Activated CD8-positive, alpha-beta T cell treated with anti-CD3 and anti-CD28 coated beads, Interleukin-2, amount 10 ng/mL, durations not matched to agents 7 days and 5 days (primary cell): Measurements from ENCODE around the gene SDCCAG8. TPM values are rescaled to one million over a fixed set of nuclear protein-coding genes. Genes with fewer than 3 reads are reported as not detected.
A peak's percentile ranks its signal among the peaks of the same experiment; 100 is the strongest.

Source experiments
- ATAC-seq: fragments of 150-1000 bp; cut with Tn5 transposase; one replicate; pipeline ENCODE4 v1.10.0; 2021; ENCODE audit warnings: moderate library complexity
- CTCF ChIA-PET: fragments of 350-600 bp; sonication (Branson Sonifier 250); formaldehyde crosslinking; loops from one replicate; lab custom pipeline; 2021; ENCODE audit warnings: antibody characterized with exemption; lab: Charles Lee
- POLR2A ChIA-PET: fragments of 350-600 bp; sonication (Branson Sonifier 250); formaldehyde crosslinking; loops from one replicate; lab custom pipeline; 2021; ENCODE audit warnings: antibody characterized with exemption; lab: Charles Lee
- DNase-seq: peaks from one replicate; pipeline ENCODE4 v3.0.0-alpha.2; 2020
- H3K27ac Mint-ChIP-seq: one replicate; pipeline ENCODE4 v1.8.0; 2021; ENCODE audit warnings: mild to moderate bottlenecking, mixed read lengths
- H3K27me3 Mint-ChIP-seq: one replicate; pipeline ENCODE4 v1.8.0; 2021; ENCODE audit warnings: low read depth, mixed read lengths
- H3K36me3 Mint-ChIP-seq: one replicate; pipeline ENCODE4 v1.8.0; 2021; ENCODE audit warnings: low read depth, mixed read lengths
- H3K4me1 Mint-ChIP-seq: one replicate; pipeline ENCODE4 v1.8.0; 2021; ENCODE audit warnings: low read depth, mixed read lengths
- H3K4me3 Mint-ChIP-seq: one replicate; pipeline ENCODE4 v1.8.0; 2021; ENCODE audit warnings: mild to moderate bottlenecking, mixed read lengths
- H3K9me3 Mint-ChIP-seq: one replicate; pipeline ENCODE4 v1.8.0; 2022; ENCODE audit warnings: mixed read lengths; ENCODE audit not compliant: insufficient read depth
- total RNA-seq, 2 experiments: library from RNA; stranded (reverse); gene quantifications; one replicate each; pipeline ENCODE4 v1.2.3, GENCODE V29; 2021

SDCCAG8 gene
- total RNA-seq, 2 experiments from 2014 or later, result 16.6 to 20.0 TPM

- ATAC-seq (no peak), DNase-seq (no peak)
- Mint-ChIP-seq H3K27ac (no peak overlapping the region), H3K9me3 (peaks cover 17% of the 10 kb centered on the region), H3K36me3 (peaks cover 14% of the 10 kb centered on the region), H3K4me1 (no peaks in the 10 kb centered on the region), H3K4me3 (no peak overlapping the region), H3K27me3 (no peaks in the 10 kb centered on the region)
- POLR2A ChIA-PET, result no interaction called here
- CTCF ChIA-PET, result no interaction called here
Observed at GRCh38 chr1:243374412-243374811, 118.6 kb downstream of the SDCCAG8 start.

GRCh38 chr1:243375596-243375995 is 119.8 kb downstream of the SDCCAG8 start:
- H3K4me1 Mint-ChIP-seq, result no peaks in the 10 kb centered on the region
- H3K9me3 Mint-ChIP-seq, result peaks cover 17% of the 10 kb centered on the region
- H3K27ac Mint-ChIP-seq, result no peak overlapping the region
- DNase-seq, result no peak
- H3K27me3 Mint-ChIP-seq, result no peaks in the 10 kb centered on the region
- no peak overlapping the region for H3K4me3 Mint-ChIP-seq
- peaks cover 13% of the 10 kb centered on the region for H3K36me3 Mint-ChIP-seq
- POLR2A ChIA-PET, result no interaction called here
- no peak for ATAC-seq
- CTCF ChIA-PET, result no interaction called here

- Mint-ChIP-seq H3K27ac (no peak overlapping the region), H3K4me3 (no peak overlapping the region), H3K9me3 (peaks cover 11% of the 10 kb centered on the region), H3K36me3 (peaks cover 13% of the 10 kb centered on the region), H3K27me3 (no peaks in the 10 kb centered on the region), H3K4me1 (no peaks in the 10 kb centered on the region)
- CTCF ChIA-PET, result no interaction called here
- DNase-seq (no peak), ATAC-seq (no peak)
- POLR2A ChIA-PET, result no interaction called here
Observed at GRCh38 chr1:243378669-243379068, 122.8 kb downstream of the SDCCAG8 start.

- ATAC-seq (no peak), DNase-seq (no peak)
- Mint-ChIP-seq H3K27me3 (no peaks in the 10 kb centered on the region), H3K4me1 (no peaks in the 10 kb centered on the region), H3K36me3 (peaks cover 12% of the 10 kb centered on the region), H3K9me3 (peaks cover 5% of the 10 kb centered on the region), H3K4me3 (no peak overlapping the region), H3K27ac (no peak overlapping the region)
- CTCF ChIA-PET, result no interaction called here
- POLR2A ChIA-PET, result no interaction called here
Observed at GRCh38 chr1:243379208-243379607, 123.4 kb downstream of the SDCCAG8 start.

GRCh38 chr1:243379706-243380105 is 123.9 kb downstream of the SDCCAG8 start:
- POLR2A ChIA-PET, result no interaction called here
- Mint-ChIP-seq H3K9me3 (peaks cover under 1% of the 10 kb centered on the region), H3K27ac (no peak overlapping the region), H3K4me3 (no peak overlapping the region), H3K36me3 (peaks cover 8% of the 10 kb centered on the region), H3K27me3 (no peaks in the 10 kb centered on the region), H3K4me1 (no peaks in the 10 kb centered on the region)
- no peak for ATAC-seq
- CTCF ChIA-PET, result no interaction called here
- DNase-seq, result no peak

GRCh38 chr1:243388276-243388675 is 132.4 kb downstream of the SDCCAG8 start:
- H3K36me3 Mint-ChIP-seq, result no peaks in the 10 kb centered on the region
- no peaks in the 10 kb centered on the region for H3K27me3 Mint-ChIP-seq
- ChIA-PET CTCF (no interaction called here), POLR2A (no interaction called here)
- no peaks in the 10 kb centered on the region for H3K9me3 Mint-ChIP-seq
- ATAC-seq (no peak), DNase-seq (no peak)
- H3K4me3 Mint-ChIP-seq, result no peak overlapping the region
- H3K27ac Mint-ChIP-seq, result no peak overlapping the region
- peaks cover 9% of the 10 kb centered on the region for H3K4me1 Mint-ChIP-seq

- ATAC-seq (no peak), DNase-seq (no peak)
- ChIA-PET CTCF (interaction anchor here (1.1 kb wide), 1 partner anchor 20 kb away, joined by 3 read pairs; no protein-coding TSS in a partner anchor), POLR2A (no interaction called here)
- Mint-ChIP-seq H3K4me1 (peaks cover 9% of the 10 kb centered on the region), H3K27me3 (no peaks in the 10 kb centered on the region), H3K27ac (peak overlapping the region; percentile 32), H3K9me3 (no peaks in the 10 kb centered on the region), H3K4me3 (no peak overlapping the region), H3K36me3 (no peaks in the 10 kb centered on the region)
Observed at GRCh38 chr1:243390162-243390791, 134.4 kb downstream of the SDCCAG8 start.

- DNase-seq (no peak), ATAC-seq (no peak)
- H3K27me3 Mint-ChIP-seq, result no peaks in the 10 kb centered on the region
- ChIA-PET POLR2A (no interaction called here), CTCF (no interaction called here)
- no peak overlapping the region for H3K4me3 Mint-ChIP-seq
- H3K9me3 Mint-ChIP-seq, result no peaks in the 10 kb centered on the region
- H3K27ac Mint-ChIP-seq, result no peak overlapping the region
- H3K36me3 Mint-ChIP-seq, result no peaks in the 10 kb centered on the region
- peaks cover 9% of the 10 kb centered on the region for H3K4me1 Mint-ChIP-seq
Observed at GRCh38 chr1:243391355-243391754, 135.5 kb downstream of the SDCCAG8 start.

GRCh38 chr1:243393096-243393495 is 137.3 kb downstream of the SDCCAG8 start:
- CTCF ChIA-PET, result interaction anchor here (0.7 kb wide), 1 partner anchor 13 kb away, joined by 3 read pairs; no protein-coding TSS in a partner anchor

GRCh38 chr1:243394066-243394465 is 138.2 kb downstream of the SDCCAG8 start:
- ATAC-seq (no peak), DNase-seq (no peak)
- H3K36me3 Mint-ChIP-seq, result no peaks in the 10 kb centered on the region
- POLR2A ChIA-PET, result no interaction called here
- H3K4me3 Mint-ChIP-seq, result no peak overlapping the region
- no peaks in the 10 kb centered on the region for H3K27me3 Mint-ChIP-seq
- CTCF ChIA-PET, result no interaction called here
- peaks cover 9% of the 10 kb centered on the region for H3K4me1 Mint-ChIP-seq
- no peak overlapping the region for H3K27ac Mint-ChIP-seq
- H3K9me3 Mint-ChIP-seq, result no peaks in the 10 kb centered on the region

More at GRCh38 chr1:243393096-243393495, 137.3 kb downstream of the SDCCAG8 start:
- DNase-seq (no peak), ATAC-seq (no peak)
- Mint-ChIP-seq H3K4me3 (no peak overlapping the region), H3K4me1 (peaks cover 9% of the 10 kb centered on the region), H3K27me3 (no peaks in the 10 kb centered on the region), H3K9me3 (no peaks in the 10 kb centered on the region), H3K27ac (no peak overlapping the region), H3K36me3 (no peaks in the 10 kb centered on the region)
- POLR2A ChIA-PET, result no interaction called here

GRCh38 chr1:243394601-243395464 is 139.0 kb downstream of the SDCCAG8 start:
- H3K36me3 Mint-ChIP-seq, result no peaks in the 10 kb centered on the region
- CTCF ChIA-PET, result interaction anchor here (1.3 kb wide), 1 partner anchor 13 kb away, joined by 3 read pairs; no protein-coding TSS in a partner anchor
- ATAC-seq (no peak), DNase-seq (no peak)
- no peak overlapping the region for H3K27ac Mint-ChIP-seq
- POLR2A ChIA-PET, result no interaction called here
- H3K9me3 Mint-ChIP-seq, result no peaks in the 10 kb centered on the region
- no peaks in the 10 kb centered on the region for H3K27me3 Mint-ChIP-seq
- H3K4me1 Mint-ChIP-seq, result peaks cover 9% of the 10 kb centered on the region
- no peak overlapping the region for H3K4me3 Mint-ChIP-seq

GRCh38 chr1:243396424-243396823 is 140.6 kb downstream of the SDCCAG8 start:
- ATAC-seq (no peak), DNase-seq (no peak)
- Mint-ChIP-seq H3K9me3 (no peaks in the 10 kb centered on the region), H3K27me3 (no peaks in the 10 kb centered on the region), H3K36me3 (no peaks in the 10 kb centered on the region), H3K4me1 (no peaks in the 10 kb centered on the region), H3K27ac (no peak overlapping the region), H3K4me3 (no peak overlapping the region)
- POLR2A ChIA-PET, result interaction anchor here (0.6 kb wide), 1 partner anchor 1077 kb away, joined by 3 read pairs; no protein-coding TSS in a partner anchor
- CTCF ChIA-PET, result interaction anchor here (1.2 to 1.3 kb wide), 2 partner anchors 11 to 14 kb away, joined by 3 to 5 read pairs; no protein-coding TSS in a partner anchor
